Stomach (tissue), 9 donors: ENCODE measurements around the gene SPSB4. TPM values are rescaled to one million over a fixed set of nuclear protein-coding genes. Genes with fewer than 3 reads are reported as not detected.

Source experiments
- DNase-seq, 2 donors: peaks; one replicate each; pipeline versions ENCODE4 v3.0.0 to v3.0.0-alpha.2; 2013 to 2019
- H3K27ac ChIP-seq, 5 donors: fragments of 200-600 bp in 4 of 5; sonication (generic) in 4 of 5; one replicate each; pipeline ENCODE4 v1.5.1; 2013 to 2019; ENCODE audit warnings: mild to moderate bottlenecking in 1 of 5, moderate library complexity in 1 of 5
- H3K27me3 ChIP-seq, 3 donors: fragments of 200-600 bp; sonication (generic); one replicate each; pipeline ENCODE4 v1.5.1; 2017 to 2019; ENCODE audit warnings: mixed run types in 1 of 3
- H3K36me3 ChIP-seq, 4 donors: fragments of 200-600 bp; sonication (generic); 1 replicate in 3 of 4; 2 replicates in 1 of 4; pipeline ENCODE4 v1.5.1; 2016 to 2019
- H3K4me1 ChIP-seq, 4 donors: fragments of 200-600 bp; sonication (generic); one replicate each; pipeline ENCODE4 v1.5.1; 2016 to 2019
- H3K4me3 ChIP-seq, 4 donors: fragments of 200-600 bp; sonication (generic) in 3 of 4; one replicate each; pipeline ENCODE4 v1.5.1; 2016 to 2019; ENCODE audit warnings: mild to moderate bottlenecking in 1 of 4
- H3K9me3 ChIP-seq, 4 donors: fragments of 200-600 bp; sonication (generic); one replicate each; pipeline ENCODE4 v1.5.1; 2016 to 2019
- EP300 ChIP-seq: sonication (generic); formaldehyde crosslinking; IDR thresholded peaks from one replicate; pipeline ENCODE4 v1.6.1; 2017; ENCODE audit warnings: antibody characterized with exemption
- POLR2A ChIP-seq, 4 donors: fragments of 450-650 bp; IDR thresholded peaks; one replicate each; pipeline ENCODE4 v1.6.1; 2016; ENCODE audit warnings: antibody characterized with exemption in 4 of 4, control low read depth in 2 of 4, mild to moderate bottlenecking in 1 of 4, moderate library complexity in 1 of 4
- POLR2AphosphoS5 ChIP-seq, 3 donors: sonication (generic); formaldehyde crosslinking; IDR thresholded peaks; one replicate each; pipeline ENCODE4 v1.6.1; 2016; ENCODE audit warnings: antibody characterized with exemption in 3 of 3
- WGBS, 5 donors: extraction: QIAGEN DNeasy Blood & Tissue Kit in 3 of 5; methylation state at CpG; one replicate each; pipeline versions ENCODE4 v1.1.5 to v1.1.7; 2013 to 2018; 5-methylcytosine and 5-hydroxymethylcytosine counted together
- intact Hi-C: fragments of 100-400 bp; cut with DNase I; formaldehyde crosslinking; loops from one replicate; pipeline ENCODE4 v1.15.1; 2023; ENCODE audit warnings: low total_unique reads
- polyA plus RNA-seq, 3 donors: library from polyadenylated mRNA; stranded (reverse); fragments of 200-250 nt; gene quantifications; one replicate each; pipeline ENCODE4 v1.2.3, GENCODE V29; 2013
- total RNA-seq, 5 donors: library from RNA; depleted of rRNA; stranded (reverse); fragments of >200 nt; gene quantifications; one replicate each; pipeline versions ENCODE4 v1.1.0 to v1.2.3, GENCODE V29; 2014 to 2016
- TF ChIP-seq, protein P1 (sequence below), 7 experiments: fragments of 450-650 bp in 4 of 7; fragments of 200-600 bp in 3 of 7; sonication (generic) in 3 of 7; IDR thresholded peaks; one replicate each; pipeline ENCODE4 v1.5.1; 2016 to 2019; ENCODE audit warnings: antibody characterized with exemption in 7 of 7, control low read depth in 2 of 7, mild to moderate bottlenecking in 1 of 7
- donor health status: healthy with polysubstance abuse.
- donor health status: Bipolar disorder and iron deficiency.
- donor health status: healthy.

SPSB4 gene
- total and polyA plus RNA-seq, 8 donors: 0.05 to 2.4 (median 1.8) TPM; not detected in 5

DNA sequence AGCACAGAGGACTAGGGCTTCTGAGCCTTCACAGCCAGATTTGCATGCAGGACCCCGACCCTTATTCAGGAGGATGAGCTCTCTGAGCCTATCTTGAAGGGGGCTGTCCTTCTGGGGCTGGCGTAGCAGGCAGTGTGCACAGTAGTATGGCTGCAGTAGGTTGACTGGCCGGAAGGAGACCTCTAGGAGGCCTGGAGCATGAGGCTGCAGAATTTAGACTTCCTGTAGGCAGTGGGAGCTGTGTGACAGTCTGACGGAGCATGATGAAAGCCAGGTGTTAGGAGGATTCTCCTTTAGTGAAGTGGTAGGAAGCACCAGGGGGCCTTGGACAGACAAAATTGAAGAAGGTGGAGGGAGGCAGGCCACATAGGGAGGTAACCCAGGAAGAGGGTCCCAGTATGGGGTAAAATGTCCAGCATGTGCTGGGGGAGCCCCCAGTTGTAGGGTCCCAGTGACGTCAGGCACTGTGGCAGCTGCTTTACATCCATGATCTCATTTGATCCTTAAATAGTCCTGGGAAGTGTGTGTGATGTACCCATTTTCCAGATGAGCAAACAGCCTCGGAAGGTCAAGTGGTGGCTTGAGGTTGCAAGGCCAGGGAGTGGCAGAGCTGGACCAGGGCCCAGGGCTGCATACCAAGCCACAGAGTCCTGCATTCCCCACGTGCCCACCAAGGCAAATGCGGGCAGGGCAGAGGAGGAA lies 36.1 kb downstream of the SPSB4 start:
- WGBS, 5 donors: 61 to 78% (median 73%) methylated on average over 7 to 8 of the region's 8 CpGs

DNA sequence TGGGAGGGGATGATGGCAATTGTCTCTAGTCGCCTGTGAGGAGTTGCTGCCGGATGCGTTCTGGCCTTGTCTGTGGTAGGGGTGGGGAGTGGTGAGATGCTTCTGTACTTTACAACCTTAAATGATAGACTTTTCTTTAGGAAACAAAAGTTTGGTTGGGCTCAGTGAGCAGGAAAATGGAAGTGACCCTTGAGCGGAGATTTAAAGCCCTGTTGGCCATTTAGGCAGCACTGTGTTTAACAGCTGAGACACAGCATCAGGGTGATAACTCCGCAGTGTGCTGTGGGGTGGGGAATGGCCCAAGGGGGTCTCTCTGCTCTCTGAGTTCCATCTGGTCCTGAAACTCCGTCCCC lies 36.6 kb downstream of the SPSB4 start:
- 78 to 87% (median 82%) methylated on average over 6 of the region's 6 CpGs for WGBS, 5 donors
- intact Hi-C loops: no loop called here
- Histone ChIP-seq H3K4me3 (no peak overlapping the region), H3K36me3 (no peaks in the 10 kb centered on the region), H3K4me1 (peaks cover 0 to 11% (median 0%) of the 10 kb centered on the region in 4 donors), H3K9me3 (no peaks in the 10 kb centered on the region), H3K27ac (no peak overlapping the region), H3K27me3 (no peaks in the 10 kb centered on the region)
- TF ChIP-seq POLR2A (IDR thresholded peaks at IDR 0.05) (no peak), POLR2AphosphoS5 (IDR thresholded peaks at IDR 0.05) (no peak), EP300 (no peak)
- TF ChIP-seq, protein P1, sequence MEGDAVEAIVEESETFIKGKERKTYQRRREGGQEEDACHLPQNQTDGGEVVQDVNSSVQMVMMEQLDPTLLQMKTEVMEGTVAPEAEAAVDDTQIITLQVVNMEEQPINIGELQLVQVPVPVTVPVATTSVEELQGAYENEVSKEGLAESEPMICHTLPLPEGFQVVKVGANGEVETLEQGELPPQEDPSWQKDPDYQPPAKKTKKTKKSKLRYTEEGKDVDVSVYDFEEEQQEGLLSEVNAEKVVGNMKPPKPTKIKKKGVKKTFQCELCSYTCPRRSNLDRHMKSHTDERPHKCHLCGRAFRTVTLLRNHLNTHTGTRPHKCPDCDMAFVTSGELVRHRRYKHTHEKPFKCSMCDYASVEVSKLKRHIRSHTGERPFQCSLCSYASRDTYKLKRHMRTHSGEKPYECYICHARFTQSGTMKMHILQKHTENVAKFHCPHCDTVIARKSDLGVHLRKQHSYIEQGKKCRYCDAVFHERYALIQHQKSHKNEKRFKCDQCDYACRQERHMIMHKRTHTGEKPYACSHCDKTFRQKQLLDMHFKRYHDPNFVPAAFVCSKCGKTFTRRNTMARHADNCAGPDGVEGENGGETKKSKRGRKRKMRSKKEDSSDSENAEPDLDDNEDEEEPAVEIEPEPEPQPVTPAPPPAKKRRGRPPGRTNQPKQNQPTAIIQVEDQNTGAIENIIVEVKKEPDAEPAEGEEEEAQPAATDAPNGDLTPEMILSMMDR (IDR thresholded peaks at IDR 0.05): no peak
- DNase-seq: no peak

More for the DNA sequence above, 36.1 kb downstream of the SPSB4 start:
- peak in 1 of 2 donors; percentile 40 for DNase-seq
- TF ChIP-seq EP300 (no peak), POLR2AphosphoS5 (IDR thresholded peaks at IDR 0.05) (no peak), POLR2A (IDR thresholded peaks at IDR 0.05) (no peak)
- TF ChIP-seq, protein P1 (IDR thresholded peaks at IDR 0.05): no peak
- Histone ChIP-seq H3K4me3 (no peak overlapping the region), H3K4me1 (peaks cover 0 to 11% (median 0%) of the 10 kb centered on the region in 4 donors), H3K9me3 (no peaks in the 10 kb centered on the region), H3K27me3 (no peaks in the 10 kb centered on the region), H3K27ac (no peak overlapping the region), H3K36me3 (no peaks in the 10 kb centered on the region)
- intact Hi-C loops: no loop called here

DNA sequence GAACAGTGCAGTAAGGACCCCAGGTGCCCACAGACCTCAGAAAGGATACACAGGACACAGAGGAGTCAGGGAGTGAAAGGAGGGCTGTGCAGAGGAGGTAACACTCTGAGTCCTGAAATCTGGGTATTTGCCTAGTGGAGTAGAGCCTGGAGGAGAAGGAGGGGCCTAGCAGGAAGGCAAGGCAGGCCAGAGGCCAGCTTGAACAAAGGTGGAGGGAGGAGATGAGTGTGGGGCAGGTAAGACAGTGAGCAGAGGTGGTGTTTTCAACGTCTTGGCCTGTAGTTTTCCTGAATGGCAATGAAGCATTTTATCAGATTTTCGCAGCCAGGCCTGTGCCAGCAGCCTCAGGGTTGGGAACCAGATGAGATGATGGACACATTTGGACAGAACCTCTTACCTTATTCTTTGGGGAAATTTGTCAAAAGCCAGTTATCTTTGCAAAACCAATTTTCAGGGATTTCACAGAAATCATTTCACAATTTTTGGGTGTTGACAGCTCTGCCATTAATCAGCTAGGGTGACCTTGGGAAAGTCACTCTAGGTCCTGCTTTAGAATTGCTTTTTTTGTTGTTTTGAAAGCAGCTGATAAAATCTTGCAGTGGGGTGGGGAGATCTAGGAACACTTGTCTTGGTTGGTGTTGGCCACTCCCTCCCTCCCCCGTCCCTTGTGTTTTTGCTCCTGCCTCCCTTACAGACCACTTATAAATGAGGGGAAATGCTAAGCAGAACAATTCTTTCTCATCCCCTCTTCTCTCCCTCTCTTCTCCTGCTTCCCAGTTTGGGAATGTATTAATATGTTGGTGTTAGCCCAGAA lies 38.4 kb downstream of the SPSB4 start:
- H3K27ac ChIP-seq: no peak overlapping the region

DNA sequence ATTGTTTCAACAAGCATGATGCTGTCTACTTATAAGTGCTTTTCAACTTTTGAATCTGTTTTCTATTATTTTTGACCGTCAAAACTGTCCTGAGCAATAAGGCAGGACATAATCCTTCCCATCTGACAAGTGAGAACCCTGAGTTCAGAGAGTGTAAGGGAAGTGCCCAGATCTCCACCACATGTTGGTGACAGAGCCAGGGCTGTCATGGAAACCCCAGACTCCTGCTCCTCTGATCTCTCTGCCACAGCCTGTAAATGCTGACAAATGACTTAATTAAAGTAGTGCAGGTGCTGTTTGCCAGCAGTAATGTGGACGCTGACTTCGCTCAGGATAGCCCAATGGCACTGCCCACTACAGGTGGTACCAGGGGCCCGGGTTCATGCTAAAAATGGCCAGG lies 40.3 kb downstream of the SPSB4 start:
- no peak overlapping the region for H3K4me3 ChIP-seq
- DNase-seq: peak in 1 of 2 donors; percentile 56
- no peaks in the 10 kb centered on the region for H3K9me3 ChIP-seq
- TF ChIP-seq POLR2AphosphoS5 (IDR thresholded peaks at IDR 0.05) (no peak), EP300 (no peak), POLR2A (IDR thresholded peaks at IDR 0.05) (no peak)
- TF ChIP-seq, protein P1 (IDR thresholded peaks at IDR 0.05): no peak
- intact Hi-C loops: no loop called here
- WGBS, 5 donors: 78 to 83% (median 80%) methylated on average over 1 to 4 of the region's 4 CpGs
- H3K27ac ChIP-seq: no peak overlapping the region
- no peaks in the 10 kb centered on the region for H3K27me3 ChIP-seq
- H3K4me1 ChIP-seq: peaks cover 4 to 34% (median 14%) of the 10 kb centered on the region in 4 donors
- H3K36me3 ChIP-seq: no peaks in the 10 kb centered on the region

More for the DNA sequence above, 38.4 kb downstream of the SPSB4 start:
- Histone ChIP-seq H3K36me3 (no peaks in the 10 kb centered on the region), H3K4me1 (peaks cover 0 to 25% (median 12%) of the 10 kb centered on the region in 4 donors), H3K27me3 (no peaks in the 10 kb centered on the region), H3K9me3 (no peaks in the 10 kb centered on the region), H3K4me3 (no peak overlapping the region)
- intact Hi-C loops: no loop called here
- WGBS, 5 donors: 60 to 73% (median 70%) methylated on average over 3 of the region's 3 CpGs
- no peak for TF ChIP-seq EP300
- TF ChIP-seq, protein P1 (IDR thresholded peaks at IDR 0.05): no peak
- TF ChIP-seq POLR2A (IDR thresholded peaks at IDR 0.05): no peak
- no peak for TF ChIP-seq POLR2AphosphoS5 (IDR thresholded peaks at IDR 0.05)
- no peak for DNase-seq
